Mesenchymal stem cell (in vitro differentiated cells and primary cell): Measurements from ENCODE around the gene HSCB.
"Not testable (repeated sequence)": the region's sequence is repeated elsewhere in the genome, so short reads cannot be mapped to it uniquely, and the experiment has no call there.

ENCODE experiments used
- DNase-seq: peaks from one replicate; pipeline ENCODE4 v3.0.0-alpha.2; 2013
- H2AFZ ChIP-seq: one replicate; pipeline ENCODE4 v1.6.1; 2013; ENCODE audit warnings: low read depth, mild to moderate bottlenecking, control low read depth, inconsistent platforms, low read length, moderate library complexity
- H2AK5ac ChIP-seq: 2 replicates; pipeline ENCODE4 v1.6.1; 2013; ENCODE audit warnings: low read length, moderate library complexity, mild to moderate bottlenecking, inconsistent platforms; ENCODE audit not compliant: severe bottlenecking
- H2BK120ac ChIP-seq: one replicate; pipeline ENCODE4 v1.6.1; 2013; ENCODE audit warnings: low read depth, mild to moderate bottlenecking, inconsistent platforms, low read length, moderate library complexity
- H2BK12ac ChIP-seq, 2 experiments: one replicate each; pipeline ENCODE4 v1.6.1; 2013; ENCODE audit warnings: inconsistent platforms in 2 of 2, low read length in 2 of 2, mild to moderate bottlenecking in 2 of 2, moderate library complexity in 2 of 2, control low read depth in 1 of 2
- H2BK15ac ChIP-seq: one replicate; pipeline ENCODE4 v1.6.1; 2013; ENCODE audit warnings: mild to moderate bottlenecking, low read depth, inconsistent platforms; ENCODE audit not compliant: poor library complexity, severe bottlenecking
- H2BK5ac ChIP-seq: 2 replicates; pipeline ENCODE4 v1.6.1; 2013; ENCODE audit warnings: low read depth, mild to moderate bottlenecking, low read length, control low read depth, inconsistent platforms; ENCODE audit not compliant: poor library complexity, severe bottlenecking
- H3K14ac ChIP-seq, 2 experiments: one replicate each; pipeline ENCODE4 v1.6.1; 2013; ENCODE audit warnings: inconsistent platforms in 2 of 2, low read length in 2 of 2, control low read depth in 1 of 2, mild to moderate bottlenecking in 1 of 2, moderate library complexity in 1 of 2
- H3K18ac ChIP-seq, 2 experiments: one replicate each; pipeline ENCODE4 v1.6.1; 2013; ENCODE audit warnings: inconsistent platforms in 2 of 2, low read length in 2 of 2, control low read depth in 1 of 2, low read depth in 1 of 2, mild to moderate bottlenecking in 1 of 2
- H3K23ac ChIP-seq, 2 experiments: one replicate each; pipeline ENCODE4 v1.6.1; 2013; ENCODE audit warnings: inconsistent platforms in 2 of 2, low read length in 2 of 2, mild to moderate bottlenecking in 2 of 2, moderate library complexity in 2 of 2, control low read depth in 1 of 2
- H3K27ac ChIP-seq: 2 replicates; pipeline ENCODE4 v1.5.1; 2013; ENCODE audit warnings: mild to moderate bottlenecking, moderate library complexity, low read length, control low read depth, inconsistent platforms; ENCODE audit not compliant: poor library complexity, severe bottlenecking
- H3K27me3 ChIP-seq, 2 experiments: 2 replicates each; pipeline versions ENCODE4 v1.6.1 to v1.7.0; 2013; ENCODE audit warnings: low read length in 2 of 2, mild to moderate bottlenecking in 2 of 2, moderate library complexity in 2 of 2, control low read depth in 1 of 2, inconsistent platforms in 1 of 2; ENCODE audit not compliant: control insufficient read depth in 1 of 2, insufficient read depth in 1 of 2
- H3K36me3 ChIP-seq, 2 experiments: 2 replicates each; pipeline versions ENCODE4 v1.6.1 to v1.7.0; 2013; ENCODE audit warnings: low read length in 2 of 2, control low read depth in 1 of 2, inconsistent platforms in 1 of 2, low read depth in 1 of 2, mild to moderate bottlenecking in 1 of 2; ENCODE audit not compliant: insufficient read depth in 2 of 2, control insufficient read depth in 1 of 2
- H3K4ac ChIP-seq, 2 experiments: one replicate each; pipeline ENCODE4 v1.6.1; 2013; ENCODE audit warnings: inconsistent platforms in 2 of 2, low read length in 2 of 2, mild to moderate bottlenecking in 2 of 2, moderate library complexity in 2 of 2, control low read depth in 1 of 2, low read depth in 1 of 2
- H3K4me1 ChIP-seq: 2 replicates; pipeline ENCODE4 v1.6.1; 2013; ENCODE audit warnings: low read depth, low read length, control low read depth; ENCODE audit not compliant: control insufficient read depth, insufficient read depth
- H3K4me2 ChIP-seq: 2 replicates; pipeline ENCODE4 v1.6.1; 2013; ENCODE audit warnings: low read length, mild to moderate bottlenecking, inconsistent platforms; ENCODE audit not compliant: poor library complexity, severe bottlenecking
- H3K4me3 ChIP-seq, 2 experiments: 2 replicates each; pipeline versions ENCODE4 v1.5.1 to v1.7.0; 2013; ENCODE audit warnings: low read length in 2 of 2, mild to moderate bottlenecking in 2 of 2, control low read depth in 1 of 2, low read depth in 1 of 2; ENCODE audit not compliant: insufficient read depth in 1 of 2
- H3K79me1 ChIP-seq: replicated peaks from 2 replicates; pipeline ENCODE4 v1.6.1; 2013; ENCODE audit warnings: mild to moderate bottlenecking, control low read depth, low read length, inconsistent platforms; ENCODE audit not compliant: poor library complexity, severe bottlenecking
- H3K9ac ChIP-seq: 2 replicates; pipeline ENCODE4 v1.7.0; 2013; ENCODE audit warnings: mild to moderate bottlenecking, low read length, moderate library complexity
- H3K9me3 ChIP-seq: 2 replicates; pipeline ENCODE4 v1.7.0; 2013; ENCODE audit warnings: mild to moderate bottlenecking, low read length; ENCODE audit not compliant: control insufficient read depth
- H4K8ac ChIP-seq: one replicate; pipeline ENCODE4 v1.6.1; 2013; ENCODE audit warnings: inconsistent platforms, mild to moderate bottlenecking, low read length, moderate library complexity
- H4K91ac ChIP-seq: one replicate; pipeline ENCODE4 v1.6.1; 2013; ENCODE audit warnings: mild to moderate bottlenecking, low read length, inconsistent platforms
- WGBS: methylation state at CpG from one replicate; pipeline ENCODE4 v1.1.7; 2013; ENCODE audit warnings: mixed read lengths; 5-methylcytosine and 5-hydroxymethylcytosine counted together

HSCB gene

GRCh38 chr22:28802595-28803123, 60.8 kb downstream of the HSCB start:
- Histone ChIP-seq H2AFZ (no peak overlapping the region), H3K79me1 (peaks cover 13% of the 10 kb centered on the region), H2BK120ac (no peak overlapping the region), H4K8ac (no peak overlapping the region), H3K9me3 (no peaks in the 10 kb centered on the region), H3K18ac (no peak overlapping the region), H3K36me3 (peaks cover 0 to 6% of the 10 kb centered on the region in 2 experiments), H3K4me2 (no peak overlapping the region), H2AK5ac (no peak overlapping the region), H3K27ac (no peak overlapping the region), H4K91ac (no peak overlapping the region), H3K27me3 (no peaks in the 10 kb centered on the region), H3K4me1 (peaks cover 4% of the 10 kb centered on the region), H2BK12ac (no peak overlapping the region), H2BK5ac (no peak overlapping the region), H3K4me3 (peak overlapping the region in 1 of 2 experiments; percentile 84), H3K23ac (no peak overlapping the region), H2BK15ac (no peak overlapping the region), H3K14ac (no peak overlapping the region), H3K4ac (no peak overlapping the region), H3K9ac (peak overlapping the region; percentile 96)
- DNase-seq, result no peak
- 89% methylated on average over 6 of the region's 7 CpGs for WGBS

GRCh38 chr22:28805426-28805825, 63.6 kb downstream of the HSCB start:
- not testable (repeated sequence) for H3K27me3 ChIP-seq, H3K9me3 ChIP-seq, H3K4me2 ChIP-seq, H3K18ac ChIP-seq, H3K4ac ChIP-seq, H3K23ac ChIP-seq, DNase-seq, H3K9ac ChIP-seq, H3K14ac ChIP-seq, H3K4me3 ChIP-seq, H2BK15ac ChIP-seq, H2BK5ac ChIP-seq, H2AK5ac ChIP-seq, H3K27ac ChIP-seq, H4K8ac ChIP-seq, H2BK120ac ChIP-seq, H2BK12ac ChIP-seq, H2AFZ ChIP-seq, H3K4me1 ChIP-seq, H4K91ac ChIP-seq
- H3K36me3 ChIP-seq, result peaks cover 0 to 11% of the 10 kb centered on the region in 2 experiments
- peaks cover 16% of the 10 kb centered on the region for H3K79me1 ChIP-seq
- WGBS, result 92% methylated on average over 5 of the region's 5 CpGs
